Measurements from ENCODE around the gene PGBD1.

DNA sequence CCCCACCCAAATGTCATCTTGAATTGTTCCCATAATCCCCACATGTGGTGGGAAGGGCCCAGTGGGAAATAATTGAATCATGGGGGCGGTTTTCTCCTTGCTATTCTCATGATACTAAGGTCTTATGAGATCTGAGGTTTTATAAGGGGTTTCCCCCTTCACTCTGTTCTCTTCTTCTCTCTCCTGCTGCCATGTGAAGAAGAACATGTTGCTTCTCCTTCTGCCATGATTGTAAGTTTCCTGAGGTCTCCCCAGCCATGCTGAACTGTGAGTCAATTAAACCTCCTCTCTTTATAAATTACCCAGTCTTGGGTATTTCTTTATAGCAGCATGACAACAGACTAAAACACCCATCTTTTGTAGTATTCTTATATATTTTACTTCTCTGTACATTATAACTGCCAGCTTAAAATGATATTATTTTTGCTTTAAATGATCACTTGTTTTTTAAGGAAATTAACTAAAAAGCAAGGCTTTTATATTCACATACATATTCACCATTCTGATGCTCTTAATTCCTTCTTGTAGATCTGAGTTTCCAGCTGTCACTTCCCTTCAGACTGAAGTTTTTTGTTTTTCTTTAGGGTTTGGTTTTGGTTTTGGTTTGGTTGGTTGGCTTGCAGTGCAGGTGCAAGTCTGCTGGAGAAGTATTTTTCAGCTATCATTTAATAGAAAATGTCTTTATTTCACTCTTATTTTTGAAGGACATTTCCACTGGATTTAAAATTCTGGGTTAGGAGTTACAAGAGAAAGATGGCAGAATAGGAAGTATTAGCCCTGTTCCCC is 59.1 kb downstream of the PGBD1 start:
- TF ChIP-seq CTCF (IDR thresholded peaks at IDR 0.05; ENCODE audit: insufficient read depth, low read length, poor library complexity, severe bottlenecking), result no peak
- no peak for TF ChIP-seq EZH2phosphoT487 (conservative IDR thresholded peaks at IDR 0.05; ENCODE audit: low read length)

Measured in SU-DHL-6 (cell line).